Ishikawa (cell line): ENCODE measurements around the gene BLM.

Experiments
- CEBPB ChIP-seq: IDR thresholded peaks from 2 replicates; pipeline ENCODE4 v1.6.1; 2012
- CREB1 ChIP-seq: IDR thresholded peaks from 2 replicates; pipeline ENCODE4 v1.6.1; 2012; ENCODE audit warnings: low read depth
- EGR1 ChIP-seq: IDR thresholded peaks from 2 replicates; pipeline ENCODE4 v1.6.1; 2012
- EP300 ChIP-seq: IDR thresholded peaks from 2 replicates; pipeline ENCODE4 v1.6.1; 2012; ENCODE audit warnings: borderline replicate concordance
- FOXM1 ChIP-seq: IDR thresholded peaks from 2 replicates; pipeline ENCODE4 v1.6.1; 2012; ENCODE audit warnings: low read depth, borderline replicate concordance
- MAX ChIP-seq: IDR thresholded peaks from 2 replicates; pipeline ENCODE4 v1.6.1; 2012
- NFIC ChIP-seq: IDR thresholded peaks from 2 replicates; pipeline ENCODE4 v1.6.1; 2012
- REST ChIP-seq: IDR thresholded peaks from 2 replicates; pipeline ENCODE4 v1.6.1; 2012; ENCODE audit warnings: low read depth, mild to moderate bottlenecking
- TAF1 ChIP-seq: IDR thresholded peaks from 2 replicates; pipeline ENCODE4 v1.6.1; 2012; ENCODE audit warnings: low read depth, mild to moderate bottlenecking
- TEAD4 ChIP-seq: IDR thresholded peaks from 2 replicates; pipeline ENCODE4 v1.6.1; 2012
- USF1 ChIP-seq: IDR thresholded peaks from 2 replicates; pipeline ENCODE4 v1.6.1; 2012
- YY1 ChIP-seq: IDR thresholded peaks from 2 replicates; pipeline ENCODE4 v1.6.1; 2012; ENCODE audit warnings: low read depth

- no peak for TF ChIP-seq REST
- no peak for TF ChIP-seq MAX
- no peak for TF ChIP-seq USF1
- no peak for TF ChIP-seq TAF1
- TF ChIP-seq EP300: no peak
- TF ChIP-seq CEBPB: no peak
- no peak for TF ChIP-seq EGR1
- no peak for TF ChIP-seq YY1
- no peak for TF ChIP-seq NFIC
- TF ChIP-seq FOXM1: no peak
- no peak for TF ChIP-seq CREB1
- TF ChIP-seq TEAD4: no peak
Measured at GRCh38 chr15:90823455-90823974, 106.4 kb downstream of the BLM start.
